ENCODE data around the gene PPA1.

DNA sequence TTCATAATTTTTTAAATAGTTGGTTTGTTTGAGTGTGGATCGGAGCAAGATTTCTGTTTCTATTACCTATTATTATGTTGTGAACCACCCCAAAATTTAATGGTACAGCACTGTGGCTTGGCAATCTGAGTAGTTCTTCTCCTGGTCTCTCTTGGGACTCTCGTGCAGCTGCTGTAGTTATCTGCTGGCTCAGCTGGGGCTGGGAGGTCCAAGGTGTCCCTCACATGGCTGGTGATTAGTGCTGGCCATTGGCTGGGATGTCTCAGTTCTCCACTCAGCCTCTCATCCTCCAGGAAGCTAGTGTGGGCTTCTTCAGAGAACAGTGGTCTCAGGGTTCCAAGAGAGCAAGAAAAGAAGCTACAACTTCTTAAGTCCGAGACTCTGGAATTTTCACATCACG lies 35.1 kb upstream of the PPA1 start:
- no peak for TF ChIP-seq CTCF (IDR thresholded peaks at IDR 0.05)
- no peak for TF ChIP-seq ZFX (IDR thresholded peaks at IDR 0.05; ENCODE audit: borderline replicate concordance)
